Caco-2 (cell line): ENCODE results near the gene FOXG1. TPM values are rescaled to one million over a fixed set of nuclear protein-coding genes. Genes with fewer than 3 reads are reported as not detected.
A peak's percentile ranks its signal among the peaks of the same experiment; 100 is the strongest.

ENCODE experiments used
- Bru-seq: library from RNA; stranded (reverse); fragments of 400-500 nt; gene quantifications from one replicate; lab custom pipeline; 2021; lab: Mats Ljungman, UMichigan
- BruChase-seq, 2 experiments: library from RNA; stranded (reverse); fragments of 400-500 nt; gene quantifications; one replicate each; lab custom pipeline; 2021; lab: Mats Ljungman, UMichigan
- BruUV-seq: library from RNA; stranded (reverse); fragments of 400-500 nt; replicated peaks from 2 replicates; lab custom pipeline; 2021; lab: Mats Ljungman, UMichigan
- CTCF ChIA-PET: fragments of 300-600 bp; sonication (Branson Sonifier 250); formaldehyde crosslinking; loops from one replicate; lab custom pipeline; 2022; ENCODE audit warnings: antibody characterized with exemption; lab: Charles Lee
- POLR2A ChIA-PET: fragments of 300-600 bp; sonication (Branson Sonifier 250); formaldehyde crosslinking; loops from one replicate; lab custom pipeline; 2022; ENCODE audit warnings: antibody characterized with exemption; lab: Charles Lee
- DNase-seq, 2 experiments: peaks; one replicate each; pipeline versions ENCODE4 v3.0.0 to v3.0.0-alpha.2; 2020 to 2022
- H3K27me3 ChIP-seq: replicated peaks from 2 replicates; pipeline ENCODE4 v1.6.0; 2011; ENCODE audit warnings: low read length; ENCODE audit not compliant: control insufficient read depth, insufficient read depth
- H3K36me3 ChIP-seq: 2 replicates; pipeline ENCODE4 v1.5.1; 2011; ENCODE audit warnings: low read length; ENCODE audit not compliant: control insufficient read depth, insufficient read depth
- H3K4me1 ChIP-seq: fragments of 250-450 bp; sonication (Bioruptor Pico); 2 replicates; pipeline ENCODE4 v1.5.1; 2020; ENCODE audit warnings: mild to moderate bottlenecking
- H3K4me3 ChIP-seq: 2 replicates; pipeline ENCODE4 v1.5.1; 2011; ENCODE audit warnings: low read depth, mild to moderate bottlenecking, control low read depth, low read length
- H3K9me3 ChIP-seq: fragments of 250-450 bp; sonication (Bioruptor Pico); 2 replicates; pipeline ENCODE4 v1.5.1; 2020; ENCODE audit warnings: mild to moderate bottlenecking, moderate library complexity
- H3K27ac Mint-ChIP-seq: one replicate; pipeline ENCODE4 v1.8.0; 2022; ENCODE audit warnings: mixed read lengths; ENCODE audit not compliant: unreplicated experiment
- H3K27me3 Mint-ChIP-seq: one replicate; pipeline ENCODE4 v1.8.0; 2022; ENCODE audit warnings: mixed read lengths; ENCODE audit not compliant: insufficient read depth, unreplicated experiment
- H3K36me3 Mint-ChIP-seq: one replicate; pipeline ENCODE4 v1.8.0; 2022; ENCODE audit warnings: mild to moderate bottlenecking, mixed read lengths; ENCODE audit not compliant: insufficient read depth, unreplicated experiment
- H3K4me1 Mint-ChIP-seq: one replicate; pipeline ENCODE4 v1.8.0; 2022; ENCODE audit warnings: low read depth, mixed read lengths; ENCODE audit not compliant: unreplicated experiment
- H3K4me3 Mint-ChIP-seq: one replicate; pipeline ENCODE4 v1.8.0; 2022; ENCODE audit warnings: mild to moderate bottlenecking, moderate library complexity, mixed read lengths; ENCODE audit not compliant: unreplicated experiment
- H3K9me3 Mint-ChIP-seq: one replicate; pipeline ENCODE4 v1.8.0; 2022; ENCODE audit warnings: mixed read lengths; ENCODE audit not compliant: unreplicated experiment
- CTCF ChIP-seq, 2 experiments: fragments of 200-600 bp in 1 of 2; IDR thresholded peaks; 1 replicate in 1 of 2; 2 replicates in 1 of 2; pipeline versions ENCODE4 v1.5.1 to v1.8.0; 2011 to 2022; ENCODE audit warnings: antibody characterized with exemption in 1 of 2, control low read depth in 1 of 2, inconsistent platforms in 1 of 2, low read depth in 1 of 2, low read length in 1 of 2, mild to moderate bottlenecking in 1 of 2, moderate library complexity in 1 of 2; ENCODE audit not compliant: insufficient read depth in 1 of 2, severe bottlenecking in 1 of 2, unreplicated experiment in 1 of 2
- intact Hi-C: fragments of 100-400 bp; cut with micrococcal nuclease; formaldehyde crosslinking; loops from one replicate; pipeline ENCODE4 v1.10.0; 2022; ENCODE audit not compliant: unreplicated experiment
- long read RNA-seq: library from polyadenylated mRNA; stranded (forward); transcript quantifications from one replicate; pipeline ENCODE4 v2.0.0, GENCODE V29; 2022
- total RNA-seq: library from RNA; stranded (reverse); gene quantifications from 2 replicates; pipeline ENCODE4 v1.2.3, GENCODE V29; 2022

Gene FOXG1
- not detected in 2 replicates for total RNA-seq
- Bru-seq, nascent RNA, result not detected
- percentile 12 among the genes with signal in this experiment for BruChase-seq, experiment 1, labeled RNA remaining after a 2-hour chase
- BruChase-seq, experiment 2, labeled RNA remaining after a 6-hour chase, result not detected
- long read RNA-seq, result 0 reads

GRCh38 chr14:28766469-28766955 lies at the start of gene FOXG1:
FOXG1 (plus strand) TSS chr14:28766787; CDS start chr14:28767280, 493 bp downstream.
- no peak for DNase-seq
- Mint-ChIP-seq H3K27me3 (peaks cover 9% of the 10 kb centered on the region), H3K4me3 (no peak within 1 kb of the TSS), H3K36me3 (no peaks in the 10 kb centered on the region), H3K4me1 (no peaks in the 10 kb centered on the region), H3K27ac (no peak within 1 kb of the TSS), H3K9me3 (no peaks in the 10 kb centered on the region)
- Histone ChIP-seq H3K27me3 (no peaks in the 10 kb centered on the region), H3K4me1 (no peaks in the 10 kb centered on the region), H3K36me3 (no peaks in the 10 kb centered on the region), H3K9me3 (no peaks in the 10 kb centered on the region), H3K4me3 (no peak within 1 kb of the TSS)
- TF ChIP-seq CTCF (IDR thresholded peaks at IDR 0.05; ENCODE audit: insufficient read depth in 1 of 2, low read depth in 1 of 2, low read length in 1 of 2, severe bottlenecking in 1 of 2, unreplicated experiment in 1 of 2), result no peak
- no TSS peak for BruUV-seq
- intact Hi-C loops, result no loop called here
- ChIA-PET POLR2A (no interaction called here), CTCF (no interaction called here)

- Histone ChIP-seq H3K27me3 (no peaks in the 10 kb centered on the region), H3K36me3 (no peaks in the 10 kb centered on the region), H3K4me3 (no peak overlapping the region), H3K4me1 (no peaks in the 10 kb centered on the region), H3K9me3 (no peaks in the 10 kb centered on the region)
- intact Hi-C loops, result no loop called here
- Mint-ChIP-seq H3K4me1 (no peaks in the 10 kb centered on the region), H3K36me3 (no peaks in the 10 kb centered on the region), H3K27ac (no peak overlapping the region), H3K9me3 (no peaks in the 10 kb centered on the region), H3K4me3 (no peak overlapping the region), H3K27me3 (peaks cover 7% of the 10 kb centered on the region)
- no TSS peak for BruUV-seq
- TF ChIP-seq CTCF (IDR thresholded peaks at IDR 0.05; ENCODE audit: insufficient read depth in 1 of 2, low read depth in 1 of 2, low read length in 1 of 2, severe bottlenecking in 1 of 2, unreplicated experiment in 1 of 2), result no peak
- no peak for DNase-seq
- ChIA-PET CTCF (no interaction called here), POLR2A (no interaction called here)
Observed at GRCh38 chr14:28719130-28719529, 47.5 kb upstream of the FOXG1 start.

GRCh38 chr14:28731358-28731757 lies 35.2 kb upstream of the FOXG1 start:
- Histone ChIP-seq H3K4me1 (no peaks in the 10 kb centered on the region), H3K27me3 (no peaks in the 10 kb centered on the region), H3K36me3 (no peaks in the 10 kb centered on the region), H3K4me3 (no peak overlapping the region), H3K9me3 (no peaks in the 10 kb centered on the region)
- DNase-seq, result no peak
- Mint-ChIP-seq H3K4me3 (no peak overlapping the region), H3K36me3 (no peaks in the 10 kb centered on the region), H3K4me1 (no peaks in the 10 kb centered on the region), H3K27me3 (no peaks in the 10 kb centered on the region), H3K27ac (no peak overlapping the region), H3K9me3 (no peaks in the 10 kb centered on the region)
- intact Hi-C loops, result no loop called here
- ChIA-PET CTCF (no interaction called here), POLR2A (no interaction called here)
- TF ChIP-seq CTCF (IDR thresholded peaks at IDR 0.05; ENCODE audit: insufficient read depth in 1 of 2, low read depth in 1 of 2, low read length in 1 of 2, severe bottlenecking in 1 of 2, unreplicated experiment in 1 of 2), result no peak
- no TSS peak for BruUV-seq
